Activated T-cell treated with anti-CD3 and anti-CD28 coated beads for 24 hours (primary cell): ENCODE measurements around the gene KCNJ9.
"Not testable (repeated sequence)": the region's sequence is repeated elsewhere in the genome, so short reads cannot be mapped to it uniquely, and the experiment has no call there.

Experiments
- DNase-seq: peaks from one replicate; pipeline ENCODE4 v3.0.0-alpha.2; 2020; ENCODE audit warnings: low read depth

Gene KCNJ9

DNA sequence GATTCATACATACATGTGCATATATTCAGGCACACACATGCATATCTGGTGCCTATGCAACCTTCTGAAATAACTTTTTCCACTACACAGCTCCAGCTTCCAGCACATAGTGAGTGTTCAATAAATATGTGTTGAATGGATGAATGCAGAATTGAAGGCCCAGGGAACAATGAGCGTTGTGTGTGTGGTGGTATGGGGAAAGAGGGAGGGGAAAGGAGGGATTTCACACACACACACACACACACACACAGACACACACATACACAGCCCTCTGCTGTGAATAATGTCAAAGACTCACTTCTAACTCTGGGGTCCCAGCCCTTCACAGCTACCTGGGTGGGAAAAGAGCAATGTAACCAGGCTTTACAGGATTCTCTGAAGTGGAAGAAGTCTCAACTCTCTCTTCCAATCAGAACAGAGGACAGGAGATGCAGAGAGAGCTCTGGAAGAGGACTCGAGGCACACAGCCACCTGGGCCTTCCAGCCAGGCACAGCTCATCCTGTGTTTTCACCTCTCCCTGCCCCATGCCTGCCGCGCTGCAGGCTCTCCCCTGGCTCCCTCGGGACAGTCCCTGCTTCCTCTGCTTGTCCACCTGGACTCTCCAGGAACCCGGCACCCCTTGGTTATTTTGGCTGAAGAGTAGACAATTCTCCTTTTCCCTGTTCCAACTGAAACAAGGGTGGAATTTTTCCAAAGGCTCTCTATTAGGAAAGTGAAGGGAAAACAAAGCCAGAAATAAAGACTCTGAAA lies 22.5 kb downstream of the KCNJ9 start:
- no peak for DNase-seq

GRCh38 chr1:160104486-160104885 lies 23.1 kb downstream of the KCNJ9 start:
- no peak for DNase-seq

DNA sequence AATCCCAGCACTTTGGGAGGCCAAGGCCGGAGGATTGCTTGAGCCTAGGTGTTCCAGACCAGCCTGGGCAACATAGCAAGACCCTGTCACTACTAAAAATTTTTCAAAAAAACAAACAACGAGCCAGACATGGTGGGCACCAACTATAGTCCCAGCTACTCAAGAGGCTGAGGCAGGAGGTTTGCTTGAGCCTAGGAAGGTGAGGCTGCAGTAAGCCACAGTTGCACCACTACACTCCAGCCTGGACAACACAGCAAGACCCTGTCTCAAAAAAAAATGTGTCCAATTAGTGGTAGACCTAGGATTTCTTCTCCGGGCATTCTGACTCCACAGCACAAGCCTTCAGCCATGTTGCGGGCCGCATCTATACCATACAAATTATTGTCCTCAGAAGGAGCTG lies 23.8 kb downstream of the KCNJ9 start:
- DNase-seq = no peak

- DNase-seq = no peak
Measured at GRCh38 chr1:160107512-160107911, 26.2 kb downstream of the KCNJ9 start.

DNA sequence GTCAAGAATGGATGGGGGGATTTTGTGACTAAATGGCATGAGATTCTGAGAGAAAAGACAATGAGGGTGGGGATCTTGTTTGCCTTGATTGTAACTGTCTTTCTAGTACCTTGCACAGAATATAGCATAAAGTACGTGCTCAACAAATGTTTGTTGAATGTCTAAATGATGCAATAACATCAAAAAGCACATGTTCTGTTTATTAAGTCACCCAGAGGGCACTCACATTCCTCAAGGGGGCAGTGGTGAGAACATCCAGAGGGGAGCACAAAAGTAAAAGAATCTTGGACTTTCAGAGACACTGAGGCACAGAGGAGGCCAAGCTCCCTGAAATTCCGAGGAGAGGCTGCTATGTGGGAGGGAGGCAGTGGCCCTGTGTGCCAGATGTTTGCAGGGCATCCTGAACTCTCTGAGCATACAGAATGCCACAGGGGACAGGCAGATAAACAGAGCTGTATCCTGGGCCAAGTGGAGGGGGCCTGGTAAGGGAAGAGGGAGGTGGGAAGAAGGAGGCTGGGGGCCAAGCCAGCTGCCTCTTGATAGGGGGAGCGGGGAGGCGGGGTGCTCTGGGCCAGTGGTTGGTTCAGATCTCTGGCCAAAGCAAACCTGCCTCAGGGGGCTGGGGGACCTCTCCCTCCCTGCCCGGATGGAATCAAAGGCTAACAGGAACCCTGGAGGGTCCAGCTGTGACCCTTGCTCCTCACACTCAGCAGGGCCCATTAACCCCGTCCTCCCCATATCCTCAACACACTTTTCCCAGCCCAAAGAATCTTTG lies 27.7 kb downstream of the KCNJ9 start:
- peak; percentile 28 for DNase-seq

DNA sequence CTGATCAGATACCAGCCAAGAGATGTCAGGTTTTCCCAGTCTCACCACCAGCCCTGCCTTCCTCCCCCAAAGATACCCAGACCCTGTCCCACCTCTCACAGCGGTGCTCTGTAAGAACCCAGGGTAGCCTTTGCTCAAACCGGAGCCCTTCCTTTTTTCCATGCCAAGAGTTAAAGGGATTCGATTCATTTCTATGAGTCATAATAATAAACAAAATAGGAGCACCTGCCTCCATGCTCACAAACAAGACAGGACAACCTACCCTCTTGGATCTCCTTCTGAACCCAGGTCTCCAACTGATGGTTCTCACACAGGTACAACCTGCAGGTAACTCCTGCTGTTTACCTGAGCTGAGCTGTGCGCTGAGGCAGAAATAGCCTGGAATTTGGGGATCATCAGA lies 28.3 kb downstream of the KCNJ9 start:
- no peak for DNase-seq

GRCh38 chr1:160111462-160111861 lies 30.1 kb downstream of the KCNJ9 start:
- not testable (repeated sequence) for DNase-seq

GRCh38 chr1:160112357-160112756 lies 31.0 kb downstream of the KCNJ9 start:
- no peak for DNase-seq

GRCh38 chr1:160113407-160113806 lies 32.1 kb downstream of the KCNJ9 start:
- no peak for DNase-seq

GRCh38 chr1:160114085-160114484 lies 32.7 kb downstream of the KCNJ9 start:
- no peak for DNase-seq

- DNase-seq = no peak
Measured at GRCh38 chr1:160115545-160116282, 34.4 kb downstream of the KCNJ9 start, which contains the start of gene ATP1A2. Gene ATP1A2, plus strand, starts transcription at chr1:160115759. Its CDS starts 103 bp downstream, at chr1:160115862.

GRCh38 chr1:160116283-160117147 lies 35.2 kb downstream of the KCNJ9 start:
- DNase-seq = no peak

- DNase-seq = no peak
Measured at GRCh38 chr1:160117300-160117699, 36.0 kb downstream of the KCNJ9 start.

DNA sequence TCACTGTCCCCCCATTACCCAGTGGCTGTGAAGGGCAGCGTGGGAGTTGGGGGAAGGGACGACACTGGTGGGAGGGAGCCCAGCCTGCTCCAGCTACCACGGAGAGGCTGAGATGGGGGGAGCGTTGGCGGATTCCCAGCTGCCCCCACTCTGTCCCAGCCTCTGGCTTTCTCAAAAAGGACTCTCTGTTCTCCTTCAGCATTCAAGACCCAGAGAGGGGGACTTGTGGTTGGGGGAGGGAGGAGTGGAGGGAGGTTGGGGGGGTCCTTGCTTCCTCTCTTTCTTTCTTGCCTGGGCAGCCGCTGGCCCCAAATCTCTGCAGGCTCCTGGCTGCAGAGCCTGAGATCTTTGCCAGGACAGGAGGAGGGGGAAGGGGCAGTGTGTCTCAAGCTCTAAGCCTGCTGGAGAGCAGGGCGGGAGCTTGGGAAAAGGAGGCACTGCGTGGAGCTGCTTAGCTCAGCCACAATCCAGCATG lies 36.4 kb downstream of the KCNJ9 start:
- no peak for DNase-seq

- no peak for DNase-seq
Measured at GRCh38 chr1:160118928-160119327, 37.6 kb downstream of the KCNJ9 start.

GRCh38 chr1:160120797-160121196 lies 39.5 kb downstream of the KCNJ9 start:
- DNase-seq = no peak

DNA sequence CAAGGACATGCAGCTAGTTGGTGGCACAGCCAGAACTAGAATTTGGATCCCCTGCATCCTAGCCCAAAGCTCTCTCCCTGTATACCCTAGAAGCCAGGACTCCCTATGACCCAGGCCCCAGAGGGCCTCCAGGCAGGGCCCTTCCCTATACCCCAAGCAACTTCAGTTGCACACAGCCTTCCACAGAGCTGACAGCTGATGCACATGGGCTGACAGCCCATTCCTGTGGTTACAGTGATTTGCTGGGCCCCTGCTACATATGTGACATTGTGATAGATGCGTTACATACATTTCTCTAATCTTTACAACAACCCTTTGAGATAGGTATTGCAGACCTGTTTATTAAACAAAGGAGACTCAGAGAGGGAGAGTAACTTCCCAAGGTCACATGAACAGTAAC lies 40.0 kb downstream of the KCNJ9 start:
- no peak for DNase-seq

DNA sequence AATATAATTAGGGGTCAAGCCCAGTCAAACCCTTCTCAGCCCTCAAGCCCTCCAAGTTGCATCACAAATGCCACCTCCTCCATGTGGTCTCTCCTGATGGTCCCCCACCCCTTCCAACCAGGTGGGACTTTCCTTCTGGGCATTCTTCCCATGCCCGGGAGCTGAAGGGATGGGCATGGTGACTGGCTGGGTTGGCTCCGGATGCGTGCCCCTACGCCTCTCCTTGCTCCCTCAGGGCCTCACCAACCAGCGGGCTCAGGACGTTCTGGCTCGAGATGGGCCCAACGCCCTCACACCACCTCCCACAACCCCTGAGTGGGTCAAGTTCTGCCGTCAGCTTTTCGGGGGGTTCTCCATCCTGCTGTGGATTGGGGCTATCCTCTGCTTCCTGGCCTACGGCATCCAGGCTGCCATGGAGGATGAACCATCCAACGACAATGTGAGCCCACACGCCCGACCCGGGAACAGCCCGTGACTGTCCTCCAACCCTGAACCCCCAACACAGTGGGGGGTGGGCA lies 41.7 kb downstream of the KCNJ9 start:
- no peak for DNase-seq

- no peak for DNase-seq
Measured at GRCh38 chr1:160123726-160124125, 42.4 kb downstream of the KCNJ9 start.

DNA sequence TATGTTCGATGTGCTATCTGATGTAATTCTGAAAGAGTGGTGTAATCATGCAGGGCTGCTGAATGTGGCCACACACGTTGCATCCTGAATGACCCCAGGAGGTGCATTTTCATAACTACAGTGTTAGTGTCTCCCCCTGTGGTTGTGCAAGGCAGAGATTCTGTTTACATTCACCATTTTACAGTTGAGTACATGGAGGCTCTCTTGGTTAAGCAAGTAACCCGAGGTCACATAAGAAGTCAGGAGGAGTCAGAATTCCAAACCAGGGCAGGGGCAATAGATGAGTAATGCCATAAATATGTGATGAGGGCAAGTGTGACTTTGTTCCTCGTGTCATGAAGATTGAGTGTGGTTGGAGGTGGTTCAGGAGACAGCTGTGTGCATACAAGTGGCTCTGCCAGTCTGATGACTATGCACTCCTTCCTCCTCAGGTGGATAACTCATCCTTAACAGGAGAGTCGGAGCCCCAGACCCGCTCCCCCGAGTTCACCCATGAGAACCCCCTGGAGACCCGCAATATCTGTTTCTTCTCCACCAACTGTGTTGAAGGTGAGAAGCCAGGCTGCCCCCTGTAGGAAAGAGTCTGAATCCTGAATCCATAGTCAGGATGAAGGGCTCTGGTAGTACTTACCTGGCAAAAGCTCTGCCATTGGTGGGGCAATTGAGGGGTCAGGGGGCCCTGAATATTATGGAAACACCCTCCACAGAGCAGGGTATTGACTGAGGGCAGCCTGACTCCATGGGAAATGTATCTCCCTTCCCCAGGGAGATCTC lies 43.6 kb downstream of the KCNJ9 start:
- no peak for DNase-seq

DNA sequence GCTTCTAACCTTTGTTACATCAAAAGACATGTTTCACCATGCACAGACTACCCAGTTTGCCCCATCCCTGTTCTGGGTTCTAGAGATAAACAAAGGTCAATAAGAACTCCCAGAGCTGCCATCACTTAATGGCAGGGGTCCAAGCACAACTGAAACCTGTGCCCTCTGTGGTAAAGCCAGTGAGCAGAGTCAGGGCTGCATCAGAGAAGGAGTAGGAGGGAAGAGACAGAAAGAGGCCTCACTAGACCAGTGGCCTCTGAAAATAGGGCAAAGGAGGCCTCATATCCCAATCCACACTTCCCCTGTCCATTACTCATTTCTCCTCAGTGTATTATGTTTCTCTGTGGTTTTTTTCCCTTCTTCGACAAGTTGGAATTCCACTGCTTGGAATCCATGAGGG lies 44.4 kb downstream of the KCNJ9 start:
- no peak for DNase-seq
